ENCODE measurements around the gene PPARD.

- TF ChIP-seq CTCF (IDR thresholded peaks at IDR 0.05; ENCODE audit: insufficient read depth, low read depth, low read length), result no peak
- TF ChIP-seq EZH2 (IDR thresholded peaks at IDR 0.05; ENCODE audit: insufficient read depth, low read length), result no peak
Measured at GRCh38 chr6:35409245-35409644, 66.9 kb downstream of the PPARD start.
